Muscle layer of colon (tissue), 2 donors: ENCODE results near the gene ADAM21.

ENCODE experiments used
- H3K27ac ChIP-seq: one replicate; pipeline ENCODE4 v1.7.0; 2013; ENCODE audit warnings: low read depth, mild to moderate bottlenecking, low read length, moderate library complexity
- H3K27me3 ChIP-seq, 2 donors: one replicate each; pipeline ENCODE4 v1.7.0; 2013; ENCODE audit warnings: low read length in 2 of 2, mild to moderate bottlenecking in 2 of 2; ENCODE audit not compliant: insufficient read depth in 2 of 2, control insufficient read depth in 1 of 2
- H3K36me3 ChIP-seq: one replicate; pipeline ENCODE4 v1.7.0; 2013; ENCODE audit warnings: mild to moderate bottlenecking, low read length; ENCODE audit not compliant: insufficient read depth
- H3K4me1 ChIP-seq: one replicate; pipeline ENCODE4 v1.7.0; 2013; ENCODE audit warnings: mild to moderate bottlenecking, low read length; ENCODE audit not compliant: insufficient read depth
- H3K4me3 ChIP-seq, 2 donors: one replicate each; pipeline ENCODE4 v1.7.0; 2013; ENCODE audit warnings: low read length in 2 of 2, low read depth in 1 of 2, mild to moderate bottlenecking in 1 of 2, moderate library complexity in 1 of 2
- H3K9ac ChIP-seq: one replicate; pipeline ENCODE4 v1.7.0; 2013; ENCODE audit warnings: low read length
- H3K9me3 ChIP-seq: one replicate; pipeline ENCODE4 v1.7.0; 2013; ENCODE audit warnings: mild to moderate bottlenecking, low read length
- donor health status: abdominal sarcoma.
- donor health status: Adenocarcinoma of cecum.

ADAM21 gene

DNA sequence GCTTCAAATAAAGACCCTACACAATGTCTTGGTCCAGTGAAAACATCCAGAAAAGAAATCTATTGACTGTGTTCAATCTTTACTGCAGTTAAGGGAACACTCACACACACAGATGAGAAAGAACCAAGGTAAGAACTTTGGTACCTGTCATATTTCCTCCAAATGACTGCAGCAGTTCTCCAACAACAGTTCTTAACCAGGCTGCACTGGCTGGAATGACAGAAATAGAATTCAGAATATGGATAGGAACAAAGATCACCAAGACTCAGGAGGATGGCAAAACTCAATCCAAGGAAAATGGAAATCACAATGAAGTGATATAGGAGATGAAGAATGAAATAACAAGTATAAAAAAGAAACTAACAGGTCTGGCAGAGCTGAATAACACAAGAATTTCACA, 46.2 kb downstream of the ADAM21 start:
- H3K4me3 ChIP-seq, result no peak overlapping the region
- H3K36me3 ChIP-seq, result peaks cover 4% of the 10 kb centered on the region
- no peaks in the 10 kb centered on the region for H3K4me1 ChIP-seq
- H3K9ac ChIP-seq, result no peak overlapping the region
- H3K27me3 ChIP-seq, result no peaks in the 10 kb centered on the region
- no peaks in the 10 kb centered on the region for H3K9me3 ChIP-seq
- H3K27ac ChIP-seq, result no peak overlapping the region
